Measurements from ENCODE around the gene KSR2.

Gene KSR2

GRCh38 chr12:117903110-117903840, 65.5 kb downstream of the KSR2 start:
- Histone ChIP-seq H3K27ac (ENCODE audit: extremely low read depth, low read depth, low read length) (no peak overlapping the region), H3K9me3 (ENCODE audit: control insufficient read depth, insufficient read depth, low read depth, low read length) (no peaks in the 10 kb centered on the region), H3K4me1 (ENCODE audit: control insufficient read depth, insufficient read depth, low read length) (no peaks in the 10 kb centered on the region), H3K4me3 (ENCODE audit: low read depth, low read length) (no peak overlapping the region), H3K36me3 (ENCODE audit: control insufficient read depth in 2 of 2, insufficient read depth in 1 of 2, low read length in 2 of 2) (no peaks in the 10 kb centered on the region)
- TF ChIP-seq ZSCAN30 (tag by site-specific recombination; IDR thresholded peaks at IDR 0.05) (no peak), ZNF138 (tag by site-specific recombination; IDR thresholded peaks at IDR 0.05; ENCODE audit: borderline replicate concordance) (no peak), ZNF626 (tag by site-specific recombination; IDR thresholded peaks at IDR 0.05) (no peak), ZNF513 (tag by site-specific recombination; IDR thresholded peaks at IDR 0.05) (no peak), KLF10 (tag by site-specific recombination; IDR thresholded peaks at IDR 0.05) (no peak), BCL11B (tag by site-specific recombination; IDR thresholded peaks at IDR 0.05; ENCODE audit: low read depth) (no peak), HOXA7 (CRISPR knock-in tag; IDR thresholded peaks at IDR 0.05; ENCODE audit: borderline replicate concordance) (no peak)
- ChIA-PET CTCF (interaction anchor here (0.6 kb wide), 1 partner anchor 130 kb away, joined by 3 read pairs; no protein-coding TSS in a partner anchor), POLR2A (no interaction called here)

GRCh38 chr12:117901631-117902030, 67.2 kb downstream of the KSR2 start:
- Histone ChIP-seq H3K9me3 (ENCODE audit: control insufficient read depth, insufficient read depth, low read depth, low read length) (no peaks in the 10 kb centered on the region), H3K4me3 (ENCODE audit: low read depth, low read length) (no peak overlapping the region), H3K36me3 (ENCODE audit: control insufficient read depth in 2 of 2, insufficient read depth in 1 of 2, low read length in 2 of 2) (no peaks in the 10 kb centered on the region), H3K4me1 (ENCODE audit: control insufficient read depth, insufficient read depth, low read length) (no peaks in the 10 kb centered on the region), H3K27ac (ENCODE audit: extremely low read depth, low read depth, low read length) (no peak overlapping the region)
- CTCF ChIA-PET: no interaction called here
- POLR2A ChIA-PET: no interaction called here
- no peak for TF ChIP-seq ZNF157 (tag by site-specific recombination; IDR thresholded peaks at IDR 0.05)
- no peak for TF ChIP-seq ZFP41 (tag by site-specific recombination; IDR thresholded peaks at IDR 0.05; ENCODE audit: borderline replicate concordance)
- TF ChIP-seq ZNF76 (tag by site-specific recombination; IDR thresholded peaks at IDR 0.05; ENCODE audit: borderline replicate concordance, low read depth): no peak
- TF ChIP-seq ZNF362 (tag by site-specific recombination; IDR thresholded peaks at IDR 0.05): no peak
- no peak for TF ChIP-seq PATZ1 (tag by site-specific recombination; IDR thresholded peaks at IDR 0.05)
- TF ChIP-seq HOXA7 (CRISPR knock-in tag; IDR thresholded peaks at IDR 0.05; ENCODE audit: borderline replicate concordance): no peak
- TF ChIP-seq PRDM6 (tag by site-specific recombination; IDR thresholded peaks at IDR 0.05): no peak
- TF ChIP-seq ZSCAN18 (tag by site-specific recombination; IDR thresholded peaks at IDR 0.05): no peak
- TF ChIP-seq YY2 (tag by site-specific recombination; IDR thresholded peaks at IDR 0.05): no peak
- no peak for TF ChIP-seq ZNF214 (tag by site-specific recombination; IDR thresholded peaks at IDR 0.05; ENCODE audit: borderline replicate concordance)
- TF ChIP-seq ZNF580 (tag by site-specific recombination; IDR thresholded peaks at IDR 0.05): no peak
- TF ChIP-seq ZNF239 (tag by site-specific recombination; IDR thresholded peaks at IDR 0.05): no peak
- TF ChIP-seq ZNF416 (tag by site-specific recombination; IDR thresholded peaks at IDR 0.05): no peak
- no peak for TF ChIP-seq ZSCAN5A (tag by site-specific recombination; IDR thresholded peaks at IDR 0.05)
- no peak for TF ChIP-seq ZNF302 (tag by site-specific recombination; IDR thresholded peaks at IDR 0.05; ENCODE audit: low read depth)
- TF ChIP-seq MYNN (tag by site-specific recombination; IDR thresholded peaks at IDR 0.05; ENCODE audit: borderline replicate concordance): no peak

Measured in HEK293 (cell line).